Stimulated activated CD8-positive, alpha-beta memory T cell treated with anti-CD3 and anti-CD28 coated beads, Interleukin-4, amount 100 ng/mL, for 4 hours (primary cell): Measurements from ENCODE around the gene NTN1.
"Not testable (repeated sequence)": the region's sequence is repeated elsewhere in the genome, so short reads cannot be mapped to it uniquely, and the experiment has no call there.

Experiments used
- DNase-seq, 2 donors: peaks; one replicate each; pipeline ENCODE4 v3.0.0-alpha.2; 2020; ENCODE audit warnings: low read depth in 2 of 2, low spot score in 1 of 2

Gene NTN1

DNA sequence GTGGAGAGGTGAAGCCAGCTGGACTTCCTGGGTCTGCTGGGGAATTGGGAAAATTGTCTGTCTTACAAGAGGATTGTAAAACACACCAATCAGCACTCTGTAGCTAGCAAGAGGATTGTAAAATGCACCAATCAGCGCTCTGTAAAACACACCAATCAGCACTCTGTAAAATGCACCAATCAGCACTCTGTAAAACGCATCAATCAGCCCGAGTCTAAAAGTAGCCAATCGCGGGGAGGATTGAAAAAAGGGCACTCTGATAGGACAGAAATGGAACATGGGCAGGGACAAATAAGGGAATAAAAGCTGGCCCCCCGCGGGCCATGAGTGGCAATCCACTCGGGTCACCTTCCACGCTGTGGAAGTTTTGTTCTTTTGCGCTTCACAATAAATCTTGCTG lies 130.4 kb downstream of the NTN1 start:
- DNase-seq = not testable (repeated sequence)

- no peak for DNase-seq
These were observed 137.5 kb downstream of the NTN1 start for GRCh38 chr17:9158544-9159452.

DNA sequence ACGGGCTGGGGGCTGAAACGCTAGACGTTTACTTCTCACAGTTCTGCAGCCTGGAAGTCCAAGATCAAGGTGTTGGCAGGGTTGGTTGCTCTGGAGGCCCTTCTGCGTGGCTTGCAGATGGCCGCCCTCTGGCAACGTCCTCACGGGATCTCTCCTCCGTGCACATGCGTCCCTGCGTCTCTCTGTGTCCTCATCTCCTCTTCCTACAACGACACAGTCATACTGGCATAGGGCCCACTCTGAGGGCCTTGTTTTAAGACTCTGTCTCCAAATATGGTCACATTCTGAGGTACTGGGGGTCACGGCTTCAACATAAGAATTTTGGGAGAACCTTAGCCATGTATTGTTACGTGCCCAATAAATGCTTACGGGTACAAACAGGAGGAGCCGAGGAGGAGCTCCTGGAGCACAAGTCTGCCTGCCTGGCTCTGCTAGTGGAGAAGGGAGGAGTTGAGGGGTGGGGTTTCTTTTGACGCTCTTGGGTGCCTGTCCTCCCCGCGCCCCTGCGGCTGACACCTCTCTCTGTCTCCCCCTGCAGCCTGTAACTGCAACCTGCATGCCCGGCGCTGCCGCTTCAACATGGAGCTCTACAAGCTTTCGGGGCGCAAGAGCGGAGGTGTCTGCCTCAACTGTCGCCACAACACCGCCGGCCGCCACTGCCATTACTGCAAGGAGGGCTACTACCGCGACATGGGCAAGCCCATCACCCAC lies 141.1 kb downstream of the NTN1 start:
- DNase-seq = no peak

DNA sequence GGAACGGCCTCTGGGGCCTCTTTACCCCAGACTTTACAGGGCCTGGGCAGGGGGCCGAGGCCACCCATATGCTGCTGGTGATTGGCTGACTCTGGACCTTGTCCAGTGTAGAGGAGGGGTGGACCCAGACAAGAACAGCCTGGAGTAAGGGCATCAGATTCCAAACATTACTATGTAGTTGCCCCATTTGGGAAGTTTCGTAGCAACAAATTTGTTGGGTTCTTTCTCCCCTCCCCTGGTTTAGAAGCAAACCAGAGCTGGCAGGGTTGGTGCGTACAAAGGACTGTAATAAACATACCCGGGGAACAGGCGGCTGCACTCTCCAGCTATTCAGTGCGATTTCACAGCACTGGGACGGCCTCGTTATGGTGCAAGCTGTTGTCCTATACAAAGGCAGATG lies 145.5 kb downstream of the NTN1 start:
- DNase-seq = no peak

GRCh38 chr17:9167379-9167778 lies 146.1 kb downstream of the NTN1 start:
- DNase-seq = no peak

DNA sequence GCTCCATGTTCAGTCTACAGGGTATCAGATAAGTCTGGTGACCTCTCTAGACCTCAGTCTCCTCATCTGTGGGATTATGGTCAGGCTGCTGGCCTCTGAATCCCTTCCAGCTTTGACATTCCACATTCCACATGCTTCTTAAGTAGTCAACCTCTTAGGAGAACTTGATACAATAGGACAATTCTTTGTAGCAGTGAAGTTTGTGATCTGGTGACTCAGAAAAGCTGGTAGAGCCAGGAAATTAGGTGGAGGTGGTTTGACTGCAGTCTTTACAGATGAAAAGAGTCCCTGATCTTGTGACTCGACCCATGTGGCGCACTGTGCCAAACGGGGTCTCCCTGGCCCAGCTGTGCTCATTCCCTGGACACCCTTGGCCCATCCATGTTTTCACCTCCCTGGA lies 147.8 kb downstream of the NTN1 start:
- DNase-seq = no peak

GRCh38 chr17:9170336-9170735 lies 149.0 kb downstream of the NTN1 start:
- no peak for DNase-seq

- no peak for DNase-seq
These were observed 149.5 kb downstream of the NTN1 start for GRCh38 chr17:9170853-9171252.

DNA sequence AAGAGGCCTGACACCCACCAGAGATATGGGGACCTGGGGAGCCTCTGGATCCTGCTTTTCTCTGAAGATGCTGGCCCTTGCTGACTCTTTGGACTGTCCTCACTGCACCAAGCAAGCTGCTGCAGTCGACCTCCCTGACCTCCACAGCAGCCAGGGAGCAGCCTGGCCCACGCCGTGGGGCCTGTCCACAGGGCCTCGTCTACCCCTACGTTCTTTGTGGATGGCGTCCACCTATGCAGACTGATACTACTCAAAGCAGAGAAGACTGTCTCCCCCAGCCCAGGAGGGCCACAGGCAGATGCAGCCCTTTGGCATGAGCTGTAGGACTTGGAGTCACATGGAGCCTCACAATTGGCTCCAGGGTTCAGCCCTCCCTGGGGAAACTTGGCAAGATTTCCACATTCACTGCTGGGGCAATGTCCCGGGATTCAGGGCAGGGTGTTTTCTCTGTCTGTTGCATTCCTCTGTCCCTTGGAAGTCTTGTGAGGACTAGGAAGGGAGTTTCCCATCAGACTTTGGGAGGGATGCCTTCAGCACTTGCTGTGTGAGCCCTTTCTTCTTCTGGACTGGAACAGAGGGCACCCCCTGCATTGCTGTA lies 152.2 kb downstream of the NTN1 start:
- DNase-seq = no peak

DNA sequence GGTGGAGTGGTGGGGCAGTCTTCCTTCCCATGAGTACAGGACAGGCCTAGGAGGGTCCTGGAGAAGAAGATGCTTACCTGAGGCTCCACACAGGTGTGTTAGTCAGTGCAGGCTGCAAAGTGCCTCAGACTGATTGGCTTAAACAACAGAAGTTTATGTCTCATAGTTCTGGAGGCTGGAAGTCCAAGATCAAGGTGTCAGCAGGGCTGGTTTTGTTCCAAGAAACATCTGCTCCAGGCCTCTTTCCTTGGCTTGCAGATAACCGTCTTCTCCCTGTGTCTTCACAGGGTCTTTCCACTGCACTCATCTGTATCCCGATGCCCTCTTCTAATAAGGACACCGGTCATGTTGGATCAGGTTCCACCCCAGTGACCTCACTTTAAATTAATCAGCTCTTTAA lies 153.0 kb downstream of the NTN1 start:
- DNase-seq = no peak

DNA sequence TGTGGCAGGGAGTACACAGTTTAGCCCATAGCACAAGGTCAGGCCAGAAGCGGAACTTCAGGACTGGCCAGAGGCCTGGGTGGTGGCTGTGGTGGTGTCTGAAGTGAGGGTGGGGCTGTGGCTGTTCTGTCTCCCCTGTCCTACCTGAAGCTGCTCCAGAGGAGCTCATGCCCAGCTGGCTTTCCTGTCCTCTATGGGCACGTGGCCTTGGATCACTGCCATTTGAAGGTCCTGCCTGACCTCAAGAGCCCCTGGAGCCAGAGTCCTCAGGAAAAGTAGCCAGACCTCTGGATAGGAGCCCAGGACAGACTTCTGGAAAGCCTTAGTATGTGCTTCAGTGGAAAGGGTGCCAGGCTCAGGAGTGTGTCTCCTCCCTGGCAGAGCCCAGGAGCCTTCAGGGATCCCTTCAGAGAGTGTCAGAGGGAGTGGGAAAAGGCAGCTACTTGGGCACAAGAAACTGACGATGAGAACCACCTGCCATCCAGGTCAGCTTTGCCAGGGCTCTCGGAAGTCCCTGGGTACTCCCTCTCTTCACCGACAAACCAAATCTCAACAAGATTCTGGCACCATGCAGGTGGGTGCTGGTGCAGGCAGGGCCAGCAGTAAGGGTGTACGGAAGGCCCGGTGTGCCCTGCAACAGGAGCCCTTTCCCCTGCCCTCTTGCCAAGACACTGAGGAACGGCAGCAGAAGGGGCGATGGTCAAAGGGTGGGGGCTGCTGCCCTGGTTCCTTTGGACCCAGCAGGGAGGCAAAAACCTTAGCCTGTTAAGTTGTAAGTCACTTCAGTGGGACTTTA lies 153.7 kb downstream of the NTN1 start:
- DNase-seq = no peak

GRCh38 chr17:9175700-9176467 lies 154.6 kb downstream of the NTN1 start:
- DNase-seq = no peak

- no peak for DNase-seq
These were observed 155.9 kb downstream of the NTN1 start for GRCh38 chr17:9177212-9177611.

DNA sequence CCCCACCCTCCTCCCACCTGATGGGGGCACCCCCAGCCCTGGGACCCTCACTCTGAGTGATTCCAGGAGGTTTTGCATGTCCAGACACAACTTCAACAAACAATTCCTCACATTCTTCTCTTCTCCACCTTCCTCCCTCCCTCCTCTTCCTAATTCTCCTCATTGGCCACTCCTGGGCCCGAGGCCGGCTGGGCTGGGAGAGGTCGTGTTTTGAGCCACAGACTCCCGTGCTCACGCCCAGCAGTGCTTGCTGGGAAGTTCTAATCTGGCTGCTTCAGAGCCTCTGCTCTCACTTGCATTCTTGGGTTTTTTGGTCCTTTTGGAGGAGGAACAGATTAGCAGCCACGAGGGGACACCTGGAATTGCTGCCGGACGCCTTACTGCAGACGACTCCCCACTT lies 157.0 kb downstream of the NTN1 start:
- no peak for DNase-seq

- no peak for DNase-seq
These were observed 158.3 kb downstream of the NTN1 start for GRCh38 chr17:9179602-9180001.

- DNase-seq = no peak
These were observed 160.3 kb downstream of the NTN1 start for GRCh38 chr17:9181640-9182039.

GRCh38 chr17:9183306-9183705 lies 162.0 kb downstream of the NTN1 start:
- DNase-seq = no peak

- no peak for DNase-seq
These were observed 163.8 kb downstream of the NTN1 start for GRCh38 chr17:9185142-9185541.

DNA sequence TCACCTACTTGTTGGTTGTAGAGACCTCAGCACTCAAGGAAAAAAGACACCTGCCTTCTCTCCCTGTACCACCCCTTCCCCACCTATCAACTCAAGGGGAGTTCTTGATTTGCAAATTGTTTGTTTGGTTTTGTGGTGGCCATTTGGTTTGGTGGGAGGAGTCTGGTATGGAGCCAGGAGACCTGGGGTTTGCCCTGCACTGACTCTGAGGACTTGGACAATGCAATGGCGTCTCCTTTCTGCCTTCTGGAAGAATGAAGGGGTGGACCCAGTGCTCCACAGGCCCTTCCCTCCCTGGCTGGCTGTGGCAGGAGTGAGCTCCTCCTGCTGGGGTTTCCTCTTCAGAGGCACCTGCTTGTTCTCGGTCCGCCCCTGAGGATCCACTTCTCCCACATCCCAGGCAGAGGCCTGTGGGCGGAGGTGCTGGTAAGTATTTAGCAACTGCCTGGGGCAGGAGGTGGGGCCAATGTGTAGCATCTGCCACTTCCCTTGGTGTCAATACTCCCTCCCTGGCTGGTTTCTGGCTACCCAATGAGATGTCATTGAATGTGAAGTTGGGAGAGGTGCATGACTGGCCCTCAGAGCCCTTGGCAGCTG lies 164.5 kb downstream of the NTN1 start:
- no peak for DNase-seq

GRCh38 chr17:9187828-9188227 lies 166.5 kb downstream of the NTN1 start:
- no peak for DNase-seq
